ENCODE results near the gene KMT2D.
A peak's percentile ranks its signal among the peaks of the same experiment; 100 is the strongest.

Gene KMT2D

DNA sequence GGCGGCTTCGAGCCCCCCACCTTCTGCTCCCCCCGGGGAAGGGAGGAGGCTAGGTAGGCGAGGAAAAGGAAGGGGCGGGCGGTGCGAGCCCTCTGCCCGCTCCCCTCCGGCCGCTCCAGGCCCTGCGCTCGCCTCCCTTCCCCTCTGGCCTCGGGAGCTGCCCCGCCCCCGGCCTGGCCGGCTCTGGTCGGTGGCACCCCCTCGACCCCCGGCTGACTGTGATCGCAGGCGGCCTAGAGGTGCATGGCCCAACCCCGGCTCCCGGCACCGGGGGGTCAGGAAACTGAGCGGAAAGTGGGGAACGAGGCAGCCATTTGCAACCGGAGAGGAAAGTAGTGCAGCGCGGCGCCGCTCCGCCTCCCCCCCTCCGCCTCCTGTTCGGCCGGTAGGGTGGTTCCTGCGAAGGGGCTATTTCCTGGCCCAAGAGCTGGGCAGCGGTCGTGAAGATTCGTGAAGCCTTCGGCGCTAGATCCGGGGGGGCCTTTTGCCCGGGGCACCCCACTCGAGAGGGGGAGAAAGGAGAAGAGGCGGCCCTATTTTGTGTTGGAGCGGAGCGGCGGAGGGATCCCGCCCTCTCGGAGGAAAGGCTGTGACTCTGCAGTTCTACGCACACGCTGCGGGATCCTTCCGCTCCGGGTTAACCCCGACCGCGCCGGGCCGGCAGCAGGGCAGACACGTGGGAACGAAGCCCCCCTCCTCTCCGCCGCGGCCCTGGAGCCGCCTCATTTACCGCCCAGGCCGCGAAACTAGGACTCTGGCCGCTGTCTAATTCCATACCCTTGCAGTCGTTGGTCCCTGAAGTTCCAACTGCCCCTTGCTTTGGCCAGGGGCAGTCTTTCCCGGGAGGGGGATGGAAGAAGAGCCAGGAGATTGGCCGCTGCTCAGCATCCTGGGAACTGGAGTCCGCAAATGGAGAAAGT is at the start of gene KMT2D:
TSS of gene KMT2D (minus strand) at position 558 of the 920 bp plus-strand sequence. CDS start 5,470 bp downstream, outside the sequence.
- H3K9me3 ChIP-seq, result no peaks in the 10 kb centered on the region
- in situ Hi-C loops (cut with MboI; ENCODE audit: low sequenced_read_pairs), result no loop called here
- H3K36me3 ChIP-seq (replicated peaks), result peaks cover 2% of the 10 kb centered on the region; the same call in 1 of the 2 replicates
- no peaks in the 10 kb centered on the region for H3K27me3 ChIP-seq (ENCODE audit: low read depth)
- H3K4me1 ChIP-seq, result peaks cover 18% of the 10 kb centered on the region
- DNase-seq (ENCODE audit: low spot score in 2 of 2), result peak; percentile 90 to 94
- H3K4me3 ChIP-seq, result peak within 1 kb of the TSS; percentile 91

DNA sequence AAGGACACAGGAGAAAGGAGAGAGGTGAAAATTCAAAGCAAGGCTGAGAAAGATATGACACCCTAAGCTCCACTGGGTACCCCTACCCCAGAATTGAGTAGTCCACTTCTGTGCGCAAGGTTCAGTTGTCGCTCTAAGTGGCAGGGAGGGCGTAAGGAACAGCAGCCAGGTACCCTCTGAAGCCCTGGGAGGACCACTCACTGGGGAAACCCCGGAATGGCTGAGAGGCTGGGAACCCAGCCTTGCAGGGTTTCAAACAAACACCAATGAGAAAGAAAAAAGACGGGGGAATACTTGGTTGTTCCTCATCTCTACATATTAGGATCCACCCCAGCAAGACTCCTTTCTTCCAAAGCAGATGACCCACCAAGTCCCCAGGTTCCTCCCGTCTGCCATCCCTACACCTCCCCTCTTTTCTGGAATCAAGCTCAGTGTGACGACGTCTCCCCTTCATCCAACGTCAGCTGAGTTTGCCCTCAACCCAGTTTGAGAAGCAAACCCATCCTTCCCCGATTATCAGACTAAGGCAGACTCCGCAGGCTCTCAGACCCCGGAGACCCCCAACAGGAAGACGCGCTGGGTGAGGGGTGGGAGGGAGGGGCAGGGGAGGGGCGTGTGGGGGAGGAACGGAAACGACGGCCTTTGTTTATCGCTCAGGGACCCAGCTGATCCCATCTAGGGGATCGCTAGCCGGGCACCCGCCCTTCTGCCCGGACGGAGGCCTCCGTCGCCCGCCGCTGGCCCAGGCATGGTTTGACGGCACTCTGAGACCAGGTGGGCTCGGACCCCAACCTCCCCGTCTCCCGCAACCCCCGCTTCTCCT is 49.3 kb upstream of the KMT2D start:
- DNase-seq (ENCODE audit: low spot score in 2 of 2), result peak in 1 of 2 experiments; percentile 36
- H3K4me3 ChIP-seq, result peak overlapping the region; percentile 78
- no peaks in the 10 kb centered on the region for H3K27me3 ChIP-seq (ENCODE audit: low read depth)
- in situ Hi-C loops (cut with MboI; ENCODE audit: low sequenced_read_pairs), result no loop called here
- H3K9me3 ChIP-seq, result no peaks in the 10 kb centered on the region
- H3K4me1 ChIP-seq, result peaks cover 4% of the 10 kb centered on the region
- H3K36me3 ChIP-seq (replicated peaks), result no peaks in the 10 kb centered on the region

- H3K4me1 ChIP-seq, result peaks cover 4% of the 10 kb centered on the region
- H3K9me3 ChIP-seq, result no peaks in the 10 kb centered on the region
- H3K27me3 ChIP-seq (ENCODE audit: low read depth), result no peaks in the 10 kb centered on the region
- in situ Hi-C loops (cut with MboI; ENCODE audit: low sequenced_read_pairs), result no loop called here
- DNase-seq (ENCODE audit: low spot score in 2 of 2), result no peak
- peak overlapping the region; percentile 78; the same call in 1 of the 2 replicates for H3K4me3 ChIP-seq
- no peaks in the 10 kb centered on the region; the same call in 1 of the 2 replicates for H3K36me3 ChIP-seq (replicated peaks)
Observed at GRCh38 chr12:49108958-49109404, 48.4 kb upstream of the KMT2D start.

DNA sequence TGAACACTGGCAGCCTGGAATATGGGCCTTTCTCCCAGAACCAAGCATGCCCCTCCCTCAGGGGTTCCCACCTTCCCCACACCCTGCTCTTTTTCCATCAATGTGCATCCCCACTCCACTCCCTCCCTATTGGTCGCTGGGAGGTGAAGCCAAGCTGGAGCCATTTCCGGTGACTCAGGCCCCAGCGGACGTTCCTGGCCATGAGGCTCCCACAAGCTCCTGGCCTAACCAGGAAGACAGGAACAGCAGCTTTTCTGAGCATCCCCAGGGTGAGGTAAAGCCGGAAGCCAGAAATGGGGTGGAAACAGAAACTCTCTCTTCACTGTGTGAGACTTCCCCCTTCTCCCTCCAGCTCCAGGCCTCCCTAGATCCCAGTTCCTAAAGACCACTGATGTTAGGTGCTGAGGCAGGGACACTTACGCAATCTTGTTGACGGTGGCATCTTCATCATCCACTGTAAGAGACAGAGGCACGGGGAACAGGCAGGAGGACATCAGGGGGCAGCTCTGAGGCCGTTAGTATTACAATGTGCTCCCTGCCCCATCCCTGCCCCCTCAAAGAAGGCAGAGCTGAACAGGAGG is 45.0 kb upstream of the KMT2D start:
- DNase-seq (ENCODE audit: low spot score in 2 of 2), result no peak
- in situ Hi-C loops (cut with MboI; ENCODE audit: low sequenced_read_pairs), result no loop called here
- peaks cover 10% of the 10 kb centered on the region for H3K36me3 ChIP-seq (replicated peaks)
- no peaks in the 10 kb centered on the region for H3K9me3 ChIP-seq
- H3K4me3 ChIP-seq, result no peak overlapping the region
- H3K27me3 ChIP-seq (ENCODE audit: low read depth), result no peaks in the 10 kb centered on the region
- H3K4me1 ChIP-seq, result no peaks in the 10 kb centered on the region; the same call in 1 of the 2 replicates

- DNase-seq (ENCODE audit: low spot score in 2 of 2), result no peak
- no peaks in the 10 kb centered on the region for H3K27me3 ChIP-seq (ENCODE audit: low read depth)
- H3K4me1 ChIP-seq, result no peaks in the 10 kb centered on the region; the same call in 1 of the 2 replicates
- in situ Hi-C loops (cut with MboI; ENCODE audit: low sequenced_read_pairs), result no loop called here
- H3K36me3 ChIP-seq (replicated peaks), result peaks cover 15% of the 10 kb centered on the region
- H3K4me3 ChIP-seq, result no peak overlapping the region
- no peaks in the 10 kb centered on the region for H3K9me3 ChIP-seq
Observed at GRCh38 chr12:49104822-49105221, 44.2 kb upstream of the KMT2D start.

- Histone ChIP-seq H3K4me3 (no peak overlapping the region), H3K36me3 (replicated peaks) (peaks cover 29% of the 10 kb centered on the region), H3K27me3 (ENCODE audit: low read depth) (no peaks in the 10 kb centered on the region), H3K4me1 (no peaks in the 10 kb centered on the region), H3K9me3 (no peaks in the 10 kb centered on the region)
- in situ Hi-C loops (cut with MboI; ENCODE audit: low sequenced_read_pairs), result no loop called here
- DNase-seq (ENCODE audit: low spot score in 2 of 2), result no peak
Observed at GRCh38 chr12:49100380-49100779, 39.8 kb upstream of the KMT2D start.

- no peaks in the 10 kb centered on the region for H3K4me1 ChIP-seq
- H3K27me3 ChIP-seq (ENCODE audit: low read depth), result no peaks in the 10 kb centered on the region
- H3K36me3 ChIP-seq (replicated peaks), result peaks cover 29% of the 10 kb centered on the region
- no peak for DNase-seq (ENCODE audit: low spot score in 2 of 2)
- H3K4me3 ChIP-seq, result no peak overlapping the region
- in situ Hi-C loops (cut with MboI; ENCODE audit: low sequenced_read_pairs), result no loop called here
- no peaks in the 10 kb centered on the region for H3K9me3 ChIP-seq
Observed at GRCh38 chr12:49098703-49099102, 38.1 kb upstream of the KMT2D start.

DNA sequence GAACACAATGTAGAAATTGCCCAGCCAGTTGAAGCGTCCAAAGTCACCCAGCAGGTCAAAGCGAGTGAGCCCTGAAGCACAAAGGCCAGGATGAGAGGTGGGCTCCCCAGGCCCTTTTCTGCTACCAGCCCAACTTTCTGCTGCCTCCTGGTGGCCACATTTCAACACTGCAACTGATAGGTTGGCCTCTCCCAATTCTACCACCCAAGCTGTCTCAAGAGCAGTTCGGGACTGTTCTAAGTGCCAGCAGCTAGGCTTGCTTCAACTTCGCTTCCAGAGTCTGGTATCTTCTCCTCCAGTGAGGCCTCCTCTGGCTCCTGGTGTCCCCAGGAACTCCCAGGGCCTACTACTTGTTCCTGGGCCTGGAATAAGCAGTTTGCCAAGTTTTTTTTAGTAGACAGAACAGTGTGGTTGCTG is 37.4 kb upstream of the KMT2D start:
- DNase-seq (ENCODE audit: low spot score in 2 of 2), result peak; percentile 29 to 74
- Histone ChIP-seq H3K4me3 (no peak overlapping the region), H3K4me1 (no peaks in the 10 kb centered on the region), H3K36me3 (replicated peaks) (peaks cover 29% of the 10 kb centered on the region), H3K9me3 (no peaks in the 10 kb centered on the region), H3K27me3 (ENCODE audit: low read depth) (no peaks in the 10 kb centered on the region)
- in situ Hi-C loops (cut with MboI; ENCODE audit: low sequenced_read_pairs), result no loop called here

GRCh38 chr12:49097381-49097780 is 36.8 kb upstream of the KMT2D start:
- no peaks in the 10 kb centered on the region for H3K9me3 ChIP-seq
- H3K27me3 ChIP-seq (ENCODE audit: low read depth), result no peaks in the 10 kb centered on the region
- DNase-seq (ENCODE audit: low spot score in 2 of 2), result no peak
- peaks cover 3% of the 10 kb centered on the region for H3K4me1 ChIP-seq
- in situ Hi-C loops (cut with MboI; ENCODE audit: low sequenced_read_pairs), result no loop called here
- peaks cover 27% of the 10 kb centered on the region for H3K36me3 ChIP-seq (replicated peaks)
- no peak overlapping the region for H3K4me3 ChIP-seq

DNA sequence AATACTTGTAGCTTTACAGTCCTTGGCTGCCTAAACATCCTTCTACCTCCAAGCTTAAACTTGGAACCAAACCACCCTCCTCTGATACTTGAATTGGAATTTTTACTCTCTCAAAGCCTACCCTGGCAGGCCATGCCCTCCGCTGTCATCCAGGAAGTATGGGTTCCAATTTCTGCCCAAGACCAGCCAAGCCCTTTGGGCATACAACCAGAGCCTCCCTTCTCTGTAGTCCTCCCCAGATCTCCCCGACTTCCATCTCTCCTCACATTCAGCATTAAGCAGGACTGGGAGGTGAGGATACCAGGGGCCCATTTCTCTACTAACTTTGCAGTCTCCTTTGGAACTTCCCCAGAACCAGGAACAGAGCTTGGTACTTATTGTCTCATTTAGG is 34.4 kb upstream of the KMT2D start:
- Histone ChIP-seq H3K4me1 (peaks cover 9% of the 10 kb centered on the region), H3K9me3 (no peaks in the 10 kb centered on the region), H3K27me3 (ENCODE audit: low read depth) (peaks cover 12% of the 10 kb centered on the region), H3K36me3 (replicated peaks) (peaks cover 15% of the 10 kb centered on the region), H3K4me3 (no peak overlapping the region)
- in situ Hi-C loops (cut with MboI; ENCODE audit: low sequenced_read_pairs), result no loop called here
- DNase-seq (ENCODE audit: low spot score in 2 of 2), result no peak

DNA sequence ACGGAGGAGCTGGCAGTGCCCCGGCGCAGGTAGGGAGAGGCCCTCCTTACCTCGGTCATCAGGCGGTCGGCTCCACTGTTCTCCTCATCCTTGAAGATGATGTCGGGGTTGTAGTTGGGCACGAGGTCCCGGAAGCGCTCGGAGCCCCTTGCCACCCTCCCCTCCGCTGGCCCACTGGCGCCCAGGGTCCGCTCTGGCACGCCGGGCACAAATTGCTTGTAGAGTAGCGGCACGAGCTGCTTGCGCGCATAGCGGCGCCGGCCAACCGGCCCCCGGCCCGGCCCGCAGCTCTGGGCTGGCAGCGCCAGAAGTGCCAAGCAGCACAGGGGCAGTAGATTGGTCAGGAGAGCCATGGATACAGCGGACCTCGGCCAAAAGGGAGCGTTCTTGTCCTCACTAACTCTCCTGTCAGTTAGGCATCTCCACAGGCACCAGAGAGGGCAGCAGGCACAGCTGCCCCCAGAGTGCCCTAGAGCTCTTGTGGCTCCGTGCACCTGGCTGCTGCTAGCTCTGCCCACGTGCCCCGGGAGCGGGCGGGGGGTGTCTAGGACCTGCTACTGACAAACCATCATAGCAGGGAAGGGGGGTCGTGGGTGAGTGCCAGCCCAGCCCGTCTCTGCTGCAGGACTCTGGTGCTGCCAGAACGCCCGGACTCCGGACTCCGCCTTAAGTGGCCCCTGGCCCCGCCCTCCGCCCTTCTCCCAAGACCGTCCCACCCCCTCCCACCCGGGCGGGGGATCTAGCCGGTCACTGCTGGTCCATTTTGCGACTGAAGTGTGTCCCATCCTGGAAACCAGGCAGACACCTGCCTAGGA is 33.8 kb upstream of the KMT2D start, which contains the start of gene DHH:
TSS of gene DHH (minus strand) at position 642 of the 815 bp plus-strand sequence. CDS start at position 353, 289 bp downstream.
- in situ Hi-C loops (cut with MboI; ENCODE audit: low sequenced_read_pairs), result no loop called here
- Histone ChIP-seq H3K9me3 (no peaks in the 10 kb centered on the region), H3K27me3 (ENCODE audit: low read depth) (peaks cover 18% of the 10 kb centered on the region), H3K4me1 (peaks cover 9% of the 10 kb centered on the region), H3K4me3 (no peak within 1 kb of the TSS), H3K36me3 (replicated peaks) (peaks cover 12% of the 10 kb centered on the region; the same call in 1 of the 2 replicates)
- DNase-seq (ENCODE audit: low spot score in 2 of 2), result peak in 1 of 2 experiments; percentile 51

DNA sequence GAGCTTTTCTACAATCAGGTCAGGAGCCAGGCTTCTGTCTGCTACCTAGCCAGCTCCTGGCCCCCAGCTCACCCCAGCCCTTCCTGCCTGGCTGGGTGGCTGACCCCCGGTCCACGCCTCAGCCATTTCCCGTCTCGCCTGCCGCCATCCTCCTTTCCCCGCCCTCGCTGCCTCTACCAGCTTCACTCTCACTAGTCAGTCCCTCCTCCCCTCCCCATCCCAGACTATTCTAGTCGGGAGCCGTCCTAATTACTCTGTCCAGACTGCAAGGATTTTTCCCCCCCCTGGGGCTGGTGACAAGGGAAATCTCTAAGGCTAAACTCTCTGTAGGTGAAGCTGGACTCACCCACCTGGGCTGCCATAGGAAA is 33.2 kb upstream of the KMT2D start:
- Histone ChIP-seq H3K4me3 (no peak overlapping the region), H3K4me1 (peaks cover 9% of the 10 kb centered on the region), H3K9me3 (no peaks in the 10 kb centered on the region), H3K36me3 (replicated peaks) (peaks cover 12% of the 10 kb centered on the region; the same call in 1 of the 2 replicates), H3K27me3 (ENCODE audit: low read depth) (peaks cover 23% of the 10 kb centered on the region)
- in situ Hi-C loops (cut with MboI; ENCODE audit: low sequenced_read_pairs), result no loop called here
- DNase-seq (ENCODE audit: low spot score in 2 of 2), result no peak
